Measurements from ENCODE around the gene BST1. TPM values are rescaled to one million over a fixed set of nuclear protein-coding genes. Genes with fewer than 3 reads are reported as not detected.

The BST1 gene
- total RNA-seq, 1 donor from 2014 or later: 2.7 TPM

DNA sequence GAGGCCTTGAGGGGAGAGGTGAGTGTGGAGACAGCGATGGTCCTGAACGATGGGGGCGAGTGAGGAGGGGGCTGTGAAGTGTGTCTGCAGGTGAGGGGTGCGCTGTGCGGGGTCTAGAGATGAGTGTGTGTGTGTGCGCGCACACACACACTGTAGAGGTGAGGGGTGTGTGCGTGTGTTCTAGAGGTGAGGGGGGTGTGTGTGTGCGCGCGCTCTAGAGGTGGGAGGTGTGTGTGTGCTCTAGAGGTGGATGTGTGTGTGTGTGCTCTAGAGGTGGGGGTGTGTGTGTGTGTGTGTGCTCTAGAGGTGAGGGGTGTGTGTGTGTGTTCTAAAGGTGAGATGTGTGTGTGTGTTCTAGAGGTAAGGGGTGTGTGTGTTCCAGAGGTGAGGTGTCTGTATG, 574 bp downstream of the BST1 start:
- TF ChIP-seq, protein P1, sequence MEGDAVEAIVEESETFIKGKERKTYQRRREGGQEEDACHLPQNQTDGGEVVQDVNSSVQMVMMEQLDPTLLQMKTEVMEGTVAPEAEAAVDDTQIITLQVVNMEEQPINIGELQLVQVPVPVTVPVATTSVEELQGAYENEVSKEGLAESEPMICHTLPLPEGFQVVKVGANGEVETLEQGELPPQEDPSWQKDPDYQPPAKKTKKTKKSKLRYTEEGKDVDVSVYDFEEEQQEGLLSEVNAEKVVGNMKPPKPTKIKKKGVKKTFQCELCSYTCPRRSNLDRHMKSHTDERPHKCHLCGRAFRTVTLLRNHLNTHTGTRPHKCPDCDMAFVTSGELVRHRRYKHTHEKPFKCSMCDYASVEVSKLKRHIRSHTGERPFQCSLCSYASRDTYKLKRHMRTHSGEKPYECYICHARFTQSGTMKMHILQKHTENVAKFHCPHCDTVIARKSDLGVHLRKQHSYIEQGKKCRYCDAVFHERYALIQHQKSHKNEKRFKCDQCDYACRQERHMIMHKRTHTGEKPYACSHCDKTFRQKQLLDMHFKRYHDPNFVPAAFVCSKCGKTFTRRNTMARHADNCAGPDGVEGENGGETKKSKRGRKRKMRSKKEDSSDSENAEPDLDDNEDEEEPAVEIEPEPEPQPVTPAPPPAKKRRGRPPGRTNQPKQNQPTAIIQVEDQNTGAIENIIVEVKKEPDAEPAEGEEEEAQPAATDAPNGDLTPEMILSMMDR (IDR thresholded peaks at IDR 0.05; ENCODE audit: borderline replicate concordance): no peak
- Histone ChIP-seq H3K36me3 (no peaks in the 10 kb centered on the region), H3K4me1 (peaks cover 22% of the 10 kb centered on the region), H3K27me3 (ENCODE audit: low read depth) (no peaks in the 10 kb centered on the region), H3K4me3 (peak overlapping the region; percentile 70), H3K27ac (replicated peaks) (peak overlapping the region; percentile 68), H3K9me3 (replicated peaks) (no peaks in the 10 kb centered on the region)
- no peak for DNase-seq
- intact Hi-C loops (cut with micrococcal nuclease): no loop called here

- no peaks in the 10 kb centered on the region for H3K9me3 ChIP-seq (replicated peaks)
- H3K36me3 ChIP-seq: no peaks in the 10 kb centered on the region
- no peak overlapping the region for H3K27ac ChIP-seq (replicated peaks)
- peaks cover 22% of the 10 kb centered on the region for H3K4me1 ChIP-seq
- no peak overlapping the region for H3K4me3 ChIP-seq
- TF ChIP-seq, protein P1 (IDR thresholded peaks at IDR 0.05; ENCODE audit: borderline replicate concordance): no peak
- DNase-seq: no peak
- intact Hi-C loops (cut with micrococcal nuclease): no loop called here
- no peaks in the 10 kb centered on the region for H3K27me3 ChIP-seq (ENCODE audit: low read depth)
Observed at GRCh38 chr4:15704129-15704528, 1.3 kb downstream of the BST1 start.

DNA sequence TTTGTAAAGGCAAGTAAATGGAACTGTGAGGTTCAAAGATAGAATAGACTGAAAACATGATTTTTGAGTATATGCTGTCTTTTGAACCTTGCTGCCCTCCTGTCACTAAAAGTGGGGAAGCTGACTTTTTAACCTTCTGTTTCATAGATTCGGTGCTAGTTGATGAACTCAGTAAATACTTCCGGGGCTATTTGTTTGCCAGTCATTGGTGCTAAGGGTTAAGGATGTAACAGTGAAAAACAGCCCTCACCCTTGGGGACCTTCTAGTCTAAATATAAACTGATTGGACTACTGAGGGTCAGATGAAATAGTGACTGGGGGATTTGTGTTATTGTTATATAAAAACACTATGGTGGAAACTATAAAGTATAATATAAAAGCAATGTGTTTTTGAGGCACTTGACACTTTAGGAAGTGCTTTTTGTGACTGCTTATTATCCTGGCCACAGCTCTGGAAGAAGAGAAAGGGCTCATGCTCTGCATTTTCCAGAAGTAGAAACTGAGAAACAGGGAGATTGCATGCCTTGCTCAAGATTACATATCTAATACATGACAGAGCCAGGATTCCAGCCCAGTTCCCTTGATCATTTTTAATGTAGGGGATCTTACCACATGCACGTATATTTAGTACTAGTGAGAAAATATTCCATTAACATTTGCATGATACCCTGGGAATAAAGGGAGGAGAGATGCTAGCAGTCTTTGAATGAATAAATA, 3.9 kb downstream of the BST1 start:
- Histone ChIP-seq H3K9me3 (replicated peaks) (no peaks in the 10 kb centered on the region), H3K36me3 (no peaks in the 10 kb centered on the region), H3K4me3 (no peak overlapping the region), H3K4me1 (peaks cover 22% of the 10 kb centered on the region), H3K27me3 (ENCODE audit: low read depth) (no peaks in the 10 kb centered on the region), H3K27ac (replicated peaks) (peak overlapping the region; percentile 41)
- no peak for DNase-seq
- TF ChIP-seq, protein P1 (IDR thresholded peaks at IDR 0.05; ENCODE audit: borderline replicate concordance): no peak
- intact Hi-C loops (cut with micrococcal nuclease): no loop called here

- Histone ChIP-seq H3K9me3 (replicated peaks) (no peaks in the 10 kb centered on the region), H3K4me3 (no peak overlapping the region), H3K27ac (replicated peaks) (peak overlapping the region; percentile 41), H3K4me1 (peaks cover 20% of the 10 kb centered on the region), H3K36me3 (no peaks in the 10 kb centered on the region), H3K27me3 (ENCODE audit: low read depth) (no peaks in the 10 kb centered on the region)
- TF ChIP-seq, protein P1 (IDR thresholded peaks at IDR 0.05; ENCODE audit: borderline replicate concordance): no peak
- no peak for DNase-seq
- intact Hi-C loops (cut with micrococcal nuclease): no loop called here
Observed at GRCh38 chr4:15707363-15707715, 4.5 kb downstream of the BST1 start.

DNA sequence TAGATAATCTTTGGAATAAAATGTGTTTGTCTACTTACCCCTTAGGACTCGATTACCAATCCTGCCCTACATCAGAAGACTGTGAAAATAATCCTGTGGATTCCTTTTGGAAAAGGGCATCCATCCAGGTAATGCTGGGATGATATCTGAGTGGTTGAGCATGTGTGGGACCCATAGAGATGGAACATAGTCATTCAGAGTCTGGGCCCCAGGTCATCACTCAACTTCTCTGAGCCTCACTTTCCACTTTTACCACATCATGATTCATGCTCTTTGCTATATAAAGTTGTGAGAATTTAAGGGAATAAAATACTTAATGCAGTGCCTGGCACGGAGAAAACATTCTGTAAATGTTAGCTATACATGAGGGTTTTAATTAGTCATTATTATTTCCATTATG, 8.9 kb downstream of the BST1 start:
- Histone ChIP-seq H3K27me3 (ENCODE audit: low read depth) (no peaks in the 10 kb centered on the region), H3K27ac (replicated peaks) (no peak overlapping the region), H3K9me3 (replicated peaks) (no peaks in the 10 kb centered on the region), H3K36me3 (no peaks in the 10 kb centered on the region), H3K4me3 (no peak overlapping the region), H3K4me1 (peaks cover 18% of the 10 kb centered on the region)
- intact Hi-C loops (cut with micrococcal nuclease): no loop called here
- TF ChIP-seq, protein P1 (IDR thresholded peaks at IDR 0.05; ENCODE audit: borderline replicate concordance): no peak
- no peak for DNase-seq

All from left ventricle myocardium inferior (tissue), 1 donor.